Measurements from ENCODE around the gene ATG16L2. TPM values are rescaled to one million over a fixed set of nuclear protein-coding genes. Genes with fewer than 3 reads are reported as not detected.

The ATG16L2 gene
- 32.1 TPM for polyA plus RNA-seq

GRCh38 chr11:72814286-72815109, at the start of gene ATG16L2:
Gene ATG16L2, plus strand, starts transcription at chr11:72814411. Its CDS starts 35 bp downstream, at chr11:72814446.
- H3K27me3 Mint-ChIP-seq = no peaks in the 10 kb centered on the region
- no peaks in the 10 kb centered on the region for H3K9me3 Mint-ChIP-seq
- peaks cover 28 to 33% (median 29%) of the 10 kb centered on the region in 3 donors for H3K4me1 Mint-ChIP-seq
- H3K36me3 Mint-ChIP-seq = peaks cover 1% of the 10 kb centered on the region
- peak within 1 kb of the TSS; percentile 94 to 100 (median 99) for H3K27ac Mint-ChIP-seq
- H3K4me3 Mint-ChIP-seq = peak within 1 kb of the TSS; percentile 99 to 100 (median 99)

DNA sequence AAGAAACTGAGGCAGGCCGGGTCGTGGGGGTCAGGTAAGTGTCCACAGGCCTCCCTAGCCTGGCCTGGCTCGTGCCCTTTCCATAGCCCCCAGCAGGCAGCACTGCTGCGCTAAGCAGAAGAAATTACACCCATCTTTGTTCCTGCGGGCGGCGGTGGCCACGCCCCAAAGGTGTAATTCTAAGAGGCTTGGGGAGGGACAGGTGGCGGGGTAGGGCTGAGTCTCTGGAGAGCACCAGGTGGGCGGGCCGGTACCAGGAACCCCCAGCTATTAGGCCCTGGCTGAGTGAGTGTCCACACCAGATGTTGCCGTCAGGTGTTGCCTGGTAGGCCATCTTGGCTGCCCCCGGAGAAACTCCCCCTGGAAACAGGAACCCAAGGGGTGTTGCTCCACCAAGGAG, 49.7 kb upstream of the ATG16L2 start:
- peaks cover 2% of the 10 kb centered on the region for H3K27me3 Mint-ChIP-seq
- peaks cover 2% of the 10 kb centered on the region for H3K36me3 Mint-ChIP-seq
- H3K27ac Mint-ChIP-seq = no peak overlapping the region
- no peak overlapping the region for H3K4me3 Mint-ChIP-seq
- H3K9me3 Mint-ChIP-seq = no peaks in the 10 kb centered on the region
- peaks cover 16 to 26% (median 18%) of the 10 kb centered on the region in 3 donors for H3K4me1 Mint-ChIP-seq

DNA sequence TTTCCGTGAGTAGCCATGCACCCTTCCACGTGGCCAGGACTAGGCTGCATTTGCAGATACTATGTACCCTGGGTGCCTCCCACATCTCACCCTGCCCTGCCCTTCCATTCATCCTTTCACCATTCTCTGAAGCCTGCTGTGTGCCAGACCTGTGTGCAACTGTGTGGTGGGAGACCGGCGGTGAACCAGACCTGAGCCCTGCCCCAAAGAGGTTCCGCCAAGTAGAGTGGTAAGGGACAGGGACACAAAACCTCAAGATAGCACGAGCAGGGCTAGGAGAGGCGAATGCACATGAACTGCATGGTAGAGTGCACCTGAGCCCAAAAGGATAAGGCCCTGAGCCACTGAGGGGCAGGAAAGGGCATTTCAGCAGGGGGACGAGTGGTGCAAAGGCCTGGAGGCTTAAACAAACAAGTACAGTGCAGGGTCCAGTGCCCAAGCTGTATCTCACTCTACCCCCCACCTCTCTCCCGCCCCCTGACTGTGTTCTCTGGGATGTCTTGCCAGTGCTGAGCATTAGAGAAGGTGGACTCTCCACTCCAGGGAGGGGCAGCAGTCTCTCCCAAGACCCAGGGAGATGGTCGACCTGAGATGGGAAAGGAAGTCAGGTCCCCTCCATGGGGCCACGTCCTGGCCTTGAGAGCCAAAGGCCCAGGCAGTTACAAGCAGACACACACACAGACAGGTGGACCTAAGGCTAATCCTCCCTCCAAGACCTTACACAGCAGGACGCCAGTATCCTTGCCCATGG, 47.9 kb upstream of the ATG16L2 start:
- peaks cover 2% of the 10 kb centered on the region for H3K27me3 Mint-ChIP-seq
- H3K4me3 Mint-ChIP-seq = no peak overlapping the region
- H3K27ac Mint-ChIP-seq = peak overlapping the region in 1 of 3 donors; percentile 59
- H3K36me3 Mint-ChIP-seq = peaks cover 2% of the 10 kb centered on the region
- no peaks in the 10 kb centered on the region for H3K9me3 Mint-ChIP-seq
- peaks cover 16 to 24% (median 18%) of the 10 kb centered on the region in 3 donors for H3K4me1 Mint-ChIP-seq

DNA sequence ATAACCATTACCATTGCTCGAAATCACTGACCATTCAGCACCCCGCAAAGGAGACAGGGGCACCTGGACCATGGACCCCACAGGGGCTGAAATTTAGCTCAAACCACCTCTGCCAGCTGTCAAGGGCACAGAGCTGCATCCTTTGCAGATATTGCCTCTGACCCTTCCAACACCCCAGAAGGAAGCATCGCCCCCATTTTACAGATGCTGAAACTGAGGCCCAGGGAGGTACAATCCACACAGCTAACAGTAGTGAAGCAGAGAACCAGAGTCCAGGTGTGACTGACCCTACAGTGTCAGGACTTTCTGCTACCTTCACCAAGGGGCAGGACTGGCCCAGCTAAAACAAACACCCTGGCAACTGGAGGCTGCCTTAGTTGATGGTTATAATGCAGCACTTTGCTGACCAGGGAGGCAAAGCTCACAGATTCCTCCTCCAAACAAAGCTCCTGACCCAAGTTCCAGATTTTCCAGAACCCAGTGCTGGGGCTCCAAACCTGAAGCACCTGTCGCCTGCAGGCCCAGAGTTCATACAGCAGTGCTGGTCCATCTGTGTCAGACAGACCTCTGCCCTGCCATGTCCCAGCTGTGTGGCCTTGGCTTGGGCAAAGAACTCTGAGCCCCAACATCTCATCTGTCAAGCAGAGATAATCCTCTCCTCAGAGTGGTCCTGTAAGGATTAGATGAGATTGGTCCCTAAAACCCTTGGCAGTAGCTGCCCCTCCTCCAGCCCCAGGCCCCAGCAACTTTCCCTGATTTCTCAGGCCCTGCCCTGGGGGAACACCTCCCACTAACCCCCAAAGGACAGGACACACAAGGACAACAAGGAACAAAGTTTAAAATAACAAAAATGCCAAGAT, 46.8 kb upstream of the ATG16L2 start:
- Mint-ChIP-seq H3K36me3 (peaks cover 2% of the 10 kb centered on the region), H3K4me1 (peaks cover 16 to 21% (median 18%) of the 10 kb centered on the region in 3 donors), H3K27ac (peak overlapping the region in 2 of 3 donors; percentile 59 to 86), H3K27me3 (peaks cover 2% of the 10 kb centered on the region), H3K9me3 (no peaks in the 10 kb centered on the region), H3K4me3 (no peak overlapping the region)

- no peak overlapping the region for H3K27ac Mint-ChIP-seq
- H3K36me3 Mint-ChIP-seq = peaks cover 2% of the 10 kb centered on the region
- H3K4me1 Mint-ChIP-seq = peaks cover 5 to 9% (median 7%) of the 10 kb centered on the region in 3 donors
These were observed 45.6 kb upstream of the ATG16L2 start for GRCh38 chr11:72768581-72768980.

GRCh38 chr11:72769680-72770079, 44.5 kb upstream of the ATG16L2 start:
- Mint-ChIP-seq H3K4me1 (peaks cover 1 to 10% (median 7%) of the 10 kb centered on the region in 3 donors), H3K9me3 (no peaks in the 10 kb centered on the region), H3K36me3 (peaks cover 2% of the 10 kb centered on the region), H3K27ac (no peak overlapping the region), H3K27me3 (no peaks in the 10 kb centered on the region), H3K4me3 (no peak overlapping the region)

More at GRCh38 chr11:72768581-72768980, 45.6 kb upstream of the ATG16L2 start:
- no peak overlapping the region for H3K4me3 Mint-ChIP-seq
- H3K27me3 Mint-ChIP-seq = no peaks in the 10 kb centered on the region
- H3K9me3 Mint-ChIP-seq = no peaks in the 10 kb centered on the region

GRCh38 chr11:72770799-72771198, 43.4 kb upstream of the ATG16L2 start:
- Mint-ChIP-seq H3K36me3 (peaks cover 4% of the 10 kb centered on the region), H3K4me3 (no peak overlapping the region), H3K9me3 (no peaks in the 10 kb centered on the region), H3K27me3 (no peaks in the 10 kb centered on the region), H3K27ac (no peak overlapping the region), H3K4me1 (peaks cover 1 to 10% (median 7%) of the 10 kb centered on the region in 3 donors)

GRCh38 chr11:72771507-72771906, 42.7 kb upstream of the ATG16L2 start:
- Mint-ChIP-seq H3K4me1 (peaks cover 4 to 10% (median 7%) of the 10 kb centered on the region in 3 donors), H3K27ac (no peak overlapping the region), H3K9me3 (no peaks in the 10 kb centered on the region), H3K4me3 (no peak overlapping the region), H3K27me3 (no peaks in the 10 kb centered on the region), H3K36me3 (peaks cover 4% of the 10 kb centered on the region)

DNA sequence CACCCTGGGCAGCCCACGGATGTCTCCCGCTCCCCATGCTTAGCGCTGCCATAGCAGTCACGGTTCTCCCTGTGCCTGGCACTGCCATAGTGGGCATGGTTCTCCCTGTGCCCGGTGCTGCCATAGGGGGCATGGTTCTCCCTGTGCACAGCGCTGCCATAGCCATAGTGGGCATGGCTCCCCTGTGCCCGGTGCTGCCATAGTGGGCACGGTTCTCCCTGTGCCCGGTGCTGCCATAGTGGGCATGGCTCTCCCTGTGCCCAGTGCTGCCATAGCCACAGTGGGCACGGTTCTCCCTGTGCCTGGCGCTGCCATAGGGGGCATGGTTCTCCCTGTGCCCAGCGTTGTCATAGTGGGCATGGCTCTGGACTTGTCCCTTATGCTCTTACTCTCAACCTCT, 42.2 kb upstream of the ATG16L2 start:
- H3K27ac Mint-ChIP-seq = no peak overlapping the region
- peaks cover 5 to 6% (median 6%) of the 10 kb centered on the region in 3 donors for H3K4me1 Mint-ChIP-seq
- H3K4me3 Mint-ChIP-seq = no peak overlapping the region
- H3K36me3 Mint-ChIP-seq = peaks cover 4% of the 10 kb centered on the region
- no peaks in the 10 kb centered on the region for H3K27me3 Mint-ChIP-seq
- H3K9me3 Mint-ChIP-seq = no peaks in the 10 kb centered on the region

GRCh38 chr11:72773291-72773690, 40.9 kb upstream of the ATG16L2 start:
- no peak overlapping the region for H3K4me3 Mint-ChIP-seq
- peaks cover 4 to 10% (median 6%) of the 10 kb centered on the region in 3 donors for H3K4me1 Mint-ChIP-seq
- H3K27ac Mint-ChIP-seq = peak overlapping the region in 1 of 3 donors; percentile 40
- H3K27me3 Mint-ChIP-seq = no peaks in the 10 kb centered on the region
- no peaks in the 10 kb centered on the region for H3K9me3 Mint-ChIP-seq
- H3K36me3 Mint-ChIP-seq = peaks cover 4% of the 10 kb centered on the region

GRCh38 chr11:72773696-72774095, 40.5 kb upstream of the ATG16L2 start:
- no peaks in the 10 kb centered on the region for H3K9me3 Mint-ChIP-seq
- H3K36me3 Mint-ChIP-seq = peaks cover 4% of the 10 kb centered on the region
- H3K4me3 Mint-ChIP-seq = no peak overlapping the region
- H3K27me3 Mint-ChIP-seq = no peaks in the 10 kb centered on the region
- H3K27ac Mint-ChIP-seq = peak overlapping the region in 2 of 3 donors; percentile 40 to 78
- peaks cover 4 to 10% (median 6%) of the 10 kb centered on the region in 3 donors for H3K4me1 Mint-ChIP-seq

- peaks cover 4 to 14% (median 9%) of the 10 kb centered on the region in 3 donors for H3K4me1 Mint-ChIP-seq
These were observed 39.7 kb upstream of the ATG16L2 start for GRCh38 chr11:72774499-72774898.

DNA sequence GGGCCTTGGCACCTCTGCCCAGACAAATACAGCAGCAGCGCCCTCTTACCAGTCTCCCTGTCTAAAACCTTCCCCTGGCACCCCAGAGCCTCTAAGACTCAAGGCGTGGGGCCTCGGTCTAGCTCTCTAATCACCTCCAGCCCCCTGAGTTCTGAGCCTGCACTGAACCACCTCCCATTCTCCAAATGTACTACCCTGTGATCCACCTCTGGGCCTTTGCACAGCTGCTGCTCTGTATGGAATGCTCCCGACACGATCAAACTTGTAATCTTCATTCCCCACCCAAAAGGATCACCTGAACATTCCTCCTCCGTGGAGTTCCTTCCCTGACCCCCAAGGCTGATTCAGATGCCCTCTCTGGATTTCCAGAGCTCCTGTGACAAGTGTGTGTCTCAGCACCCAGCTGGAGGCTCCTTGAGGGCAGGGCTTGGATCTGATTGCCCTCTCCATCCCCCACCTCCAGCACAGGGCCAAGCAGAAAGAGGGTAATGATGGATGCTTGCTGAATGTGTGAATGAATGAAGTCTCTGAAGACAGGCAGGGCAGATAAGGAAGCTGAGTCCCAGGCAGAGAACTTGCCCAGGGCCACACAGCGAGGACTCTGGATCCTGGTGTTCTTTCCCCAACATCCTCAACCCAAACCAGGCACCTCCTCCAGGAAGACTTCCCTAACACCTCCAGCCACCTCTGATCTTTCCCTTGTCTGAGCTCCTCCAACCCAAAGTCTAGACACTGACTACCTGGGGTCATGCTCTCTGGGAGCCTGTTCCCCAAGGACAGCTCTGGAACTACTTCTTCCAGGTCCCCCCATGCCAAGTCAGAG, 38.7 kb upstream of the ATG16L2 start:
- H3K27me3 Mint-ChIP-seq = no peaks in the 10 kb centered on the region
- no peaks in the 10 kb centered on the region for H3K9me3 Mint-ChIP-seq
- H3K27ac Mint-ChIP-seq = peak overlapping the region in 1 of 3 donors; percentile 87
- H3K4me3 Mint-ChIP-seq = no peak overlapping the region
- peaks cover 4 to 19% (median 9%) of the 10 kb centered on the region in 3 donors for H3K4me1 Mint-ChIP-seq
- peaks cover 3% of the 10 kb centered on the region for H3K36me3 Mint-ChIP-seq

More at GRCh38 chr11:72774499-72774898, 39.7 kb upstream of the ATG16L2 start:
- peak overlapping the region in 1 of 3 donors; percentile 87 for H3K27ac Mint-ChIP-seq
- peaks cover 4% of the 10 kb centered on the region for H3K36me3 Mint-ChIP-seq
- H3K4me3 Mint-ChIP-seq = no peak overlapping the region
- H3K27me3 Mint-ChIP-seq = no peaks in the 10 kb centered on the region
- no peaks in the 10 kb centered on the region for H3K9me3 Mint-ChIP-seq
